ENCODE data around the gene CASD1.

DNA sequence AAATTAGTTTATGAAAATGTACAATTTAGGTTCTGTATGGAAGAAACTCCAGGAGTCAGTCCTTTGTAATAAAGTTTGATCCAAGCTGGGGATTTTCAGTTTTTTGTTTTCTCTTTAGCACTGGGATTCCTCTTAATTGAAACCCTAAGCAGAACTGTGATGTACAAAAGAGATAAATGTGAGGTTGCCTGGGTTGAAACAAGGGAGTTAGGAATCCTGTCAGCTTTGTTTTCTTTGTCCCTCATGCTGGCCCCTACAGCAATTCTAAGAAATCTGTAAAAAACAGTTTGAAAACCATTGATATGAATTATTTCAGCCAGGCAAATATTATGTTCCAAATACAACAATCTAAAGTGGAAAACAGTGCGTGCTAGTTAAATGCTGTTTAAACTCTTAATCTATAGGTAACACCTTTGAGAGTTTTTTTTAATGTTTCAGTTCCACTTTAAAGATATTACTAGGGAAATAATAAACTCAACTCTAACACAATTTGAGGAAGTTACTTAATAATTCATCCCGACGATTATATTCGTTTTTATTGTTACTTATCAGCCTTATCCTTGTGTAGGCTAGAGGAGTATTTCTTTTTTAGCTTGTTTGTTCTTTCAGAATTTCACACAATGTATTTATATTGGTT lies 81.0 kb downstream of the CASD1 start:
- TF ChIP-seq RFX5 (IDR thresholded peaks at IDR 0.05; ENCODE audit: low read depth, low read length) (no peak), CTCF (conservative IDR thresholded peaks at IDR 0.05; ENCODE audit: low read depth, low read length) (no peak), POLR2A (IDR thresholded peaks at IDR 0.05; ENCODE audit: low read depth, low read length) (no peak), CEBPB (IDR thresholded peaks at IDR 0.05; ENCODE audit: low read depth, low read length) (no peak), USF2 (IDR thresholded peaks at IDR 0.05; ENCODE audit: low read depth, low read length) (no peak), SMC3 (IDR thresholded peaks at IDR 0.05; ENCODE audit: low read depth, low read length) (no peak), RAD21 (IDR thresholded peaks at IDR 0.05; ENCODE audit: low read length) (no peak), CHD1 (IDR thresholded peaks at IDR 0.05; ENCODE audit: low read depth, low read length) (no peak), BHLHE40 (IDR thresholded peaks at IDR 0.05; ENCODE audit: low read depth, low read length) (no peak), NFE2L2 (IDR thresholded peaks at IDR 0.05; ENCODE audit: low read depth, low read length) (no peak), FOS (IDR thresholded peaks at IDR 0.05; ENCODE audit: low read depth, low read length) (no peak), MAFK (IDR thresholded peaks at IDR 0.05; ENCODE audit: low read depth, low read length) (no peak), MXI1 (IDR thresholded peaks at IDR 0.05; ENCODE audit: borderline replicate concordance, low read depth, low read length) (no peak)
- TF ChIP-seq, protein P1, sequence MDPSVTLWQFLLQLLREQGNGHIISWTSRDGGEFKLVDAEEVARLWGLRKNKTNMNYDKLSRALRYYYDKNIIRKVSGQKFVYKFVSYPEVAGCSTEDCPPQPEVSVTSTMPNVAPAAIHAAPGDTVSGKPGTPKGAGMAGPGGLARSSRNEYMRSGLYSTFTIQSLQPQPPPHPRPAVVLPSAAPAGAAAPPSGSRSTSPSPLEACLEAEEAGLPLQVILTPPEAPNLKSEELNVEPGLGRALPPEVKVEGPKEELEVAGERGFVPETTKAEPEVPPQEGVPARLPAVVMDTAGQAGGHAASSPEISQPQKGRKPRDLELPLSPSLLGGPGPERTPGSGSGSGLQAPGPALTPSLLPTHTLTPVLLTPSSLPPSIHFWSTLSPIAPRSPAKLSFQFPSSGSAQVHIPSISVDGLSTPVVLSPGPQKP (IDR thresholded peaks at IDR 0.05; ENCODE audit: borderline replicate concordance, low read depth, low read length): no peak
